Tibial nerve (tissue), 4 donors: ENCODE results near the gene CCNF. TPM values are rescaled to one million over a fixed set of nuclear protein-coding genes. Genes with fewer than 3 reads are reported as not detected.

Source experiments
- DNase-seq, 2 donors: peaks; one replicate each; pipeline ENCODE4 v3.0.0-alpha.2; 2019; ENCODE audit warnings: low spot score in 2 of 2
- H3K27ac ChIP-seq, 4 donors: fragments of 200-600 bp; sonication (generic) in 3 of 4; one replicate each; pipeline ENCODE4 v1.5.1; 2017 to 2019; ENCODE audit warnings: mild to moderate bottlenecking in 1 of 4
- H3K27me3 ChIP-seq, 2 donors: fragments of 200-600 bp; sonication (generic) in 1 of 2; one replicate each; pipeline versions ENCODE4 v1.5.1 to v1.6.0; 2017 to 2019
- H3K36me3 ChIP-seq, 3 donors: fragments of 200-600 bp; sonication (generic); one replicate each; pipeline ENCODE4 v1.5.1; 2018 to 2019
- H3K4me1 ChIP-seq, 4 donors: fragments of 200-600 bp; sonication (generic) in 3 of 4; one replicate each; pipeline ENCODE4 v1.5.1; 2017 to 2019
- H3K4me3 ChIP-seq, 4 donors: fragments of 200-600 bp; sonication (generic) in 3 of 4; one replicate each; pipeline ENCODE4 v1.5.1; 2017 to 2019; ENCODE audit warnings: mild to moderate bottlenecking in 1 of 4, moderate library complexity in 1 of 4
- H3K9me3 ChIP-seq, 4 donors: fragments of 200-600 bp; sonication (generic) in 3 of 4; one replicate each; pipeline ENCODE4 v1.5.1; 2017 to 2019
- CTCF ChIP-seq, 5 experiments: fragments of 200-600 bp in 3 of 5; fragments of 450-650 bp in 2 of 5; sonication (generic) in 3 of 5; IDR thresholded peaks; one replicate each; pipeline ENCODE4 v1.5.1; 2016 to 2019; ENCODE audit warnings: antibody characterized with exemption in 5 of 5, mild to moderate bottlenecking in 3 of 5, moderate library complexity in 2 of 5
- EP300 ChIP-seq, 2 donors: sonication (generic); formaldehyde crosslinking; IDR thresholded peaks; one replicate each; pipeline ENCODE4 v1.6.1; 2017; ENCODE audit warnings: antibody characterized with exemption in 2 of 2, mild to moderate bottlenecking in 1 of 2
- POLR2A ChIP-seq, 2 donors: fragments of 450-650 bp; IDR thresholded peaks; one replicate each; pipeline ENCODE4 v1.6.1; 2017; ENCODE audit warnings: antibody characterized with exemption in 2 of 2, mild to moderate bottlenecking in 2 of 2, moderate library complexity in 2 of 2
- WGBS, 2 donors: methylation state at CpG; one replicate each; pipeline ENCODE4 v1.1.5; 2018; 5-methylcytosine and 5-hydroxymethylcytosine counted together
- total RNA-seq, 4 donors: library from RNA; depleted of rRNA; stranded (reverse); fragments of >200 nt; gene quantifications; one replicate each; pipeline ENCODE4 v1.1.0, GENCODE V29; 2016

CCNF gene
- total RNA-seq, 4 donors from 2014 or later: 1.6 to 3.0 (median 2.0) TPM

GRCh38 chr16:2451851-2452320 lies 22.6 kb downstream of the CCNF start:
- Histone ChIP-seq H3K27ac (no peak overlapping the region), H3K36me3 (peaks cover 0 to 83% (median 0%) of the 10 kb centered on the region in 3 donors), H3K9me3 (no peaks in the 10 kb centered on the region), H3K27me3 (no peaks in the 10 kb centered on the region), H3K4me1 (peaks cover 0 to 7% (median 0%) of the 10 kb centered on the region in 4 donors), H3K4me3 (no peak overlapping the region)
- no peak for DNase-seq
- 84 to 88% methylated on average over 16 to 18 of the region's 18 CpGs for WGBS, 2 donors
- TF ChIP-seq EP300 (IDR thresholded peaks at IDR 0.05): no peak

- 94% methylated on average over 8 of the region's 8 CpGs for WGBS, 2 donors
- TF ChIP-seq POLR2A (IDR thresholded peaks at IDR 0.05) (no peak), CTCF (IDR thresholded peaks at IDR 0.05) (no peak), EP300 (IDR thresholded peaks at IDR 0.05) (no peak)
Observed at GRCh38 chr16:2452650-2453049, 23.4 kb downstream of the CCNF start.

GRCh38 chr16:2455081-2455845 lies 26.0 kb downstream of the CCNF start:
- H3K27ac ChIP-seq: no peak overlapping the region

More at GRCh38 chr16:2452650-2453049, 23.4 kb downstream of the CCNF start:
- Histone ChIP-seq H3K27me3 (no peaks in the 10 kb centered on the region), H3K4me3 (no peak overlapping the region), H3K4me1 (peaks cover 0 to 7% (median 0%) of the 10 kb centered on the region in 4 donors), H3K9me3 (no peaks in the 10 kb centered on the region), H3K27ac (no peak overlapping the region), H3K36me3 (peaks cover 0 to 81% (median 0%) of the 10 kb centered on the region in 3 donors)
- no peak for DNase-seq

GRCh38 chr16:2456551-2457153 lies 27.4 kb downstream of the CCNF start:
- peaks cover 0 to 44% (median 0%) of the 10 kb centered on the region in 3 donors for H3K36me3 ChIP-seq
- TF ChIP-seq CTCF (IDR thresholded peaks at IDR 0.05) (no peak), EP300 (IDR thresholded peaks at IDR 0.05) (no peak), POLR2A (IDR thresholded peaks at IDR 0.05) (no peak)

More at GRCh38 chr16:2455081-2455845, 26.0 kb downstream of the CCNF start:
- no peak overlapping the region for H3K4me3 ChIP-seq
- no peaks in the 10 kb centered on the region for H3K9me3 ChIP-seq
- 88 to 91% methylated on average over 19 to 28 of the region's 28 CpGs for WGBS, 2 donors
- DNase-seq: no peak
- peaks cover 0 to 19% (median 8%) of the 10 kb centered on the region in 4 donors for H3K4me1 ChIP-seq
- peaks cover 0 to 58% (median 0%) of the 10 kb centered on the region in 3 donors for H3K36me3 ChIP-seq
- TF ChIP-seq EP300 (IDR thresholded peaks at IDR 0.05): no peak
- TF ChIP-seq POLR2A (IDR thresholded peaks at IDR 0.05): no peak
- TF ChIP-seq CTCF (IDR thresholded peaks at IDR 0.05): no peak
- no peaks in the 10 kb centered on the region for H3K27me3 ChIP-seq

GRCh38 chr16:2457267-2457666 lies 28.0 kb downstream of the CCNF start:
- WGBS, 2 donors: 70 to 71% methylated on average over 13 of the region's 13 CpGs
- TF ChIP-seq POLR2A (IDR thresholded peaks at IDR 0.05) (no peak), CTCF (IDR thresholded peaks at IDR 0.05) (no peak), EP300 (IDR thresholded peaks at IDR 0.05) (no peak)

More at GRCh38 chr16:2456551-2457153, 27.4 kb downstream of the CCNF start:
- Histone ChIP-seq H3K9me3 (no peaks in the 10 kb centered on the region), H3K4me3 (no peak overlapping the region), H3K27me3 (no peaks in the 10 kb centered on the region), H3K4me1 (peaks cover 0 to 24% (median 9%) of the 10 kb centered on the region in 4 donors), H3K27ac (no peak overlapping the region)
- no peak for DNase-seq
- 89 to 93% methylated on average over 15 to 18 of the region's 21 CpGs for WGBS, 2 donors

More at GRCh38 chr16:2457267-2457666, 28.0 kb downstream of the CCNF start:
- no peaks in the 10 kb centered on the region for H3K27me3 ChIP-seq
- H3K36me3 ChIP-seq: peaks cover 0 to 38% (median 0%) of the 10 kb centered on the region in 3 donors
- DNase-seq: no peak
- no peak overlapping the region for H3K27ac ChIP-seq
- no peaks in the 10 kb centered on the region for H3K9me3 ChIP-seq
- H3K4me3 ChIP-seq: no peak overlapping the region
- H3K4me1 ChIP-seq: peaks cover 0 to 24% (median 9%) of the 10 kb centered on the region in 4 donors
